A549 treated with Hydrocortisone at 1 μM for 4 hours (cell line): ENCODE data around the gene GOLGA6L9. TPM values are rescaled to one million over a fixed set of nuclear protein-coding genes. Genes with fewer than 3 reads are reported as not detected.

Source experiments
- total RNA-seq: library from RNA; stranded (reverse); fragments of 200-300 nt; extraction: Qiagen RNA extraction; gene quantifications from 5 replicates; pipeline ENCODE4 v1.2.3, GENCODE V29; 2022

The GOLGA6L9 gene, protein sequence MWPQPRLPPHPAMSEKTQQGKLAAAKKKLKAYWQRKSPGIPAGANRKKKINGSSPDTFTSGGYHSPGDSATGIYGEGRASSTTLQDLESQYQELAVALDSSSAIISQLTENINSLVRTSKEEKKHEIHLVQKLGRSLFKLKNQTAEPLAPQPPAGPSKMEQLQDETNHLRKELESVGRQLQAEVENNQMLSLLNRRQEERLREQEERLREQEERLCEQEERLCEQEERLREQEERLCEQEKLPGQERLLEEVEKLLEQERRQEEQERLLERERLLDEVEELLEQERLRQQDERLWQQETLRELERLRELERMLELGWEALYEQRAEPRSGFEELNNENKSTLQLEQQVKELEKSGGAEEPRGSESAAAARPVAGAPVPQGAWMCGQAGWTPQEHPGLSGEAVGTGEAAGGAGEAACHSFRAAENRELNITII
- total RNA-seq, result 1.5 to 2.6 TPM (median 2.3 TPM) in 5 replicates

DNA sequence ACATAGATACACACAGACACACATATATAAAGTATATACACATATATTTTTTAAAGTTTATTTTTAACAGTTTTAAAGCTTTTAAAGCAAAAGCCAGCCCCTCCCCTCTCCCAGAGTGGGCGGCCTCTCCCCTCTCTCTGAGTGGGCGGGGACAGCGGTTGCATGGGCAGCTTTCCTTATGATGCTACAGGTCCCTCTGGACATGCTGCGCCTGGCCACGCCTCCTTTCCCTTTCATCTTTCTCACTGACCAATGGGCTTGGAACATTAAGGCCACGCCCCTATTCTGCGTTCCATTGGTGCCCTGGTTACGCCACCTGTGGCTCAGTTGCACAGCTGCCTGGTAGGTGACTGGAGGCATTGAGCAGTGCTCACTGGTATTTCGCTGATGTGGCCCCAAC is at the start of gene GOLGA6L9:
Gene GOLGA6L9 (plus strand): TSS at position 124 of the 400 bp plus-strand sequence. CDS start 264 bp downstream, at position 388.

Other genes starting within 250 kb of the GOLGA6L9 start
- 20.0 to 27.8 TPM (median 23.6 TPM) in 5 replicates for gene EFL1, start 167.1 kb upstream of the GOLGA6L9 start, total RNA-seq
- 1.8 to 2.4 TPM (median 2.1 TPM) in 5 replicates for gene SAXO2, start 167.0 kb upstream of the GOLGA6L9 start, total RNA-seq
- gene GOLGA6L10, start 80.3 kb upstream of the GOLGA6L9 start, total RNA-seq, result 0.37 to 0.71 TPM (median 0.44 TPM) in 5 replicates
- gene RPS17, start 110.6 kb downstream of the GOLGA6L9 start, total RNA-seq, result 3,727 to 4,285 TPM (median 3,978 TPM) in 5 replicates
- 2.8 to 3.6 TPM (median 3.5 TPM) in 5 replicates for gene CPEB1, start 217.5 kb downstream of the GOLGA6L9 start, total RNA-seq